ENCODE results near the gene NCOA5.

Gene NCOA5

GRCh38 chr20:46034039-46034438, 55.7 kb downstream of the NCOA5 start:
- DNase-seq: no peak

- DNase-seq: no peak
Measured at GRCh38 chr20:46031701-46032254, 58.0 kb downstream of the NCOA5 start.

- DNase-seq: no peak
Measured at GRCh38 chr20:46031014-46031569, 58.7 kb downstream of the NCOA5 start.

- no peak for DNase-seq
Measured at GRCh38 chr20:46030284-46031013, 59.3 kb downstream of the NCOA5 start.

GRCh38 chr20:46028772-46029371, 60.9 kb downstream of the NCOA5 start, which contains the start of gene SLC12A5:
Gene SLC12A5, plus strand, starts transcription at chr20:46029215. Its CDS starts 130 bp downstream, at chr20:46029345.
- DNase-seq: no peak

- DNase-seq: no peak
Measured at GRCh38 chr20:46028110-46028509, 61.7 kb downstream of the NCOA5 start.

GRCh38 chr20:46027245-46027853, 62.4 kb downstream of the NCOA5 start:
- DNase-seq: no peak

- no peak for DNase-seq
Measured at GRCh38 chr20:46025376-46025783, 64.4 kb downstream of the NCOA5 start.

GRCh38 chr20:46023999-46024398, 65.8 kb downstream of the NCOA5 start:
- no peak for DNase-seq

GRCh38 chr20:46023148-46023484, 66.6 kb downstream of the NCOA5 start:
- no peak for DNase-seq

- DNase-seq: peak; percentile 80
Measured at GRCh38 chr20:46022411-46023147, 67.2 kb downstream of the NCOA5 start.

GRCh38 chr20:46021361-46022359, 68.1 kb downstream of the NCOA5 start:
- peak; percentile 49 for DNase-seq

- no peak for DNase-seq
Measured at GRCh38 chr20:46020555-46020954, 69.2 kb downstream of the NCOA5 start.

GRCh38 chr20:46018611-46019010, 71.2 kb downstream of the NCOA5 start:
- no peak for DNase-seq

GRCh38 chr20:46018112-46018511, 71.7 kb downstream of the NCOA5 start:
- DNase-seq: no peak

- no peak for DNase-seq
Measured at GRCh38 chr20:46017272-46017671, 72.5 kb downstream of the NCOA5 start.

GRCh38 chr20:46014517-46015396, 75.0 kb downstream of the NCOA5 start:
- no peak for DNase-seq

GRCh38 chr20:46013829-46014516, 75.8 kb downstream of the NCOA5 start:
- peak; percentile 76 for DNase-seq

GRCh38 chr20:46013322-46013828, 76.4 kb downstream of the NCOA5 start:
- DNase-seq: no peak

GRCh38 chr20:46012921-46013320, 76.8 kb downstream of the NCOA5 start:
- no peak for DNase-seq

Measured in activated naive CD4-positive, alpha-beta T cell treated with anti-CD3 and anti-CD28 coated beads, Interleukin-2, amount 50 U/mL, for 16 hours (primary cell).